NCI-H1092 (cell line): ENCODE measurements around the gene DLG2.
"Not testable (repeated sequence)": the region's sequence is repeated elsewhere in the genome, so short reads cannot be mapped to it uniquely, and the experiment has no call there.

Experiments
- DNase-seq: peaks from one replicate; lab custom pipeline; 2025; lab: John Stamatoyannopoulos, UW

DLG2 gene

GRCh38 chr11:84837402-84838069 lies 789.6 kb downstream of the DLG2 start:
- DNase-seq, result no peak

- DNase-seq, result no peak
These were observed 790.8 kb downstream of the DLG2 start for GRCh38 chr11:84836371-84836770.

- no peak for DNase-seq
These were observed 793.6 kb downstream of the DLG2 start for GRCh38 chr11:84833488-84834088.

- no peak for DNase-seq
These were observed 796.8 kb downstream of the DLG2 start for GRCh38 chr11:84830372-84830771.

- no peak for DNase-seq
These were observed 798.0 kb downstream of the DLG2 start for GRCh38 chr11:84829162-84829561.

- DNase-seq, result no peak
These were observed 798.5 kb downstream of the DLG2 start for GRCh38 chr11:84828616-84829015.

GRCh38 chr11:84825106-84825660 lies 802.0 kb downstream of the DLG2 start:
- DNase-seq, result no peak

GRCh38 chr11:84824624-84825023 lies 802.5 kb downstream of the DLG2 start:
- no peak for DNase-seq

GRCh38 chr11:84819537-84819936 lies 807.6 kb downstream of the DLG2 start:
- DNase-seq, result no peak

GRCh38 chr11:84819128-84819527 lies 808.0 kb downstream of the DLG2 start:
- no peak for DNase-seq

GRCh38 chr11:84817998-84818397 lies 809.1 kb downstream of the DLG2 start:
- no peak for DNase-seq

GRCh38 chr11:84812471-84812969 lies 814.6 kb downstream of the DLG2 start:
- DNase-seq, result no peak

GRCh38 chr11:84806354-84806753 lies 820.8 kb downstream of the DLG2 start:
- DNase-seq, result no peak

- DNase-seq, result no peak
These were observed 823.1 kb downstream of the DLG2 start for GRCh38 chr11:84804041-84804440.

- DNase-seq, result no peak
These were observed 826.3 kb downstream of the DLG2 start for GRCh38 chr11:84800755-84801346.

- no peak for DNase-seq
These were observed 828.0 kb downstream of the DLG2 start for GRCh38 chr11:84799112-84799511.

- no peak for DNase-seq
These were observed 831.4 kb downstream of the DLG2 start for GRCh38 chr11:84795698-84796097.

- no peak for DNase-seq
These were observed 832.3 kb downstream of the DLG2 start for GRCh38 chr11:84794663-84795443.

- no peak for DNase-seq
These were observed 833.8 kb downstream of the DLG2 start for GRCh38 chr11:84793318-84793717.

GRCh38 chr11:84790849-84791427 lies 836.2 kb downstream of the DLG2 start:
- no peak for DNase-seq

- no peak for DNase-seq
These were observed 838.9 kb downstream of the DLG2 start for GRCh38 chr11:84788220-84788619.

- DNase-seq, result not testable (repeated sequence)
These were observed 843.0 kb downstream of the DLG2 start for GRCh38 chr11:84784158-84784557.
